Astrocyte (in vitro differentiated cells and primary cell): ENCODE results near the gene HYPK. TPM values are rescaled to one million over a fixed set of nuclear protein-coding genes. Genes with fewer than 3 reads are reported as not detected.
"Not testable (repeated sequence)": the region's sequence is repeated elsewhere in the genome, so short reads cannot be mapped to it uniquely, and the experiment has no call there.

ENCODE experiments used
- DNase-seq: peaks from one replicate; pipeline ENCODE4 v3.0.0-alpha.2; 2010; ENCODE audit warnings: low read depth
- FAIRE-seq: peaks from 2 replicates; lab custom pipeline; 2011; peaks lifted over from hg19 to GRCh38; lab: Jason Lieb, UNC
- H2AFZ ChIP-seq: 2 replicates; pipeline ENCODE4 v1.6.0; 2012; ENCODE audit warnings: low read depth, low read length, inconsistent platforms
- H3K27ac ChIP-seq: 2 replicates; pipeline ENCODE4 v1.5.1; 2011; ENCODE audit warnings: low read depth, low read length, inconsistent platforms
- H3K27me3 ChIP-seq: 2 replicates; pipeline ENCODE4 v1.6.0; 2011; ENCODE audit warnings: low read length, inconsistent platforms; ENCODE audit not compliant: insufficient read depth
- H3K36me3 ChIP-seq: 2 replicates; pipeline ENCODE4 v1.5.1; 2011; ENCODE audit warnings: low read length, inconsistent platforms; ENCODE audit not compliant: insufficient read depth
- H3K4me1 ChIP-seq: 2 replicates; pipeline ENCODE4 v1.5.1; 2011; ENCODE audit warnings: low read length, inconsistent platforms; ENCODE audit not compliant: insufficient read depth
- H3K4me2 ChIP-seq: 2 replicates; pipeline ENCODE4 v1.6.0; 2012; ENCODE audit warnings: low read length, inconsistent platforms
- H3K4me3 ChIP-seq: 2 replicates; pipeline ENCODE4 v1.5.1; 2011; ENCODE audit warnings: low read depth, mild to moderate bottlenecking, low read length, inconsistent platforms; ENCODE audit not compliant: insufficient read depth
- H3K79me2 ChIP-seq: 2 replicates; pipeline ENCODE4 v1.6.0; 2012; ENCODE audit warnings: mild to moderate bottlenecking, low read length, inconsistent platforms; ENCODE audit not compliant: insufficient read depth
- H3K9ac ChIP-seq: 2 replicates; pipeline ENCODE4 v1.6.0; 2012; ENCODE audit warnings: mild to moderate bottlenecking, low read length, inconsistent platforms
- H3K9me3 ChIP-seq: 2 replicates; pipeline ENCODE4 v1.5.1; 2012; ENCODE audit warnings: low read depth, mild to moderate bottlenecking, low read length, inconsistent platforms; ENCODE audit not compliant: insufficient read depth
- H4K20me1 ChIP-seq: 2 replicates; pipeline ENCODE4 v1.6.0; 2012; ENCODE audit warnings: low read length, inconsistent platforms; ENCODE audit not compliant: insufficient read depth
- H3K27ac Mint-ChIP-seq: one replicate; pipeline ENCODE4 v1.8.0; 2021; ENCODE audit warnings: mild to moderate bottlenecking, mixed read lengths; ENCODE audit not compliant: unreplicated experiment
- H3K27me3 Mint-ChIP-seq: one replicate; pipeline ENCODE4 v1.8.0; 2021; ENCODE audit warnings: low read depth, mixed read lengths; ENCODE audit not compliant: unreplicated experiment
- H3K36me3 Mint-ChIP-seq: one replicate; pipeline ENCODE4 v1.8.0; 2021; ENCODE audit warnings: low read depth, mixed read lengths; ENCODE audit not compliant: unreplicated experiment
- H3K4me1 Mint-ChIP-seq: one replicate; pipeline ENCODE4 v1.8.0; 2021; ENCODE audit warnings: low read depth, mixed read lengths; ENCODE audit not compliant: unreplicated experiment
- H3K4me3 Mint-ChIP-seq: one replicate; pipeline ENCODE4 v1.8.0; 2021; ENCODE audit warnings: mild to moderate bottlenecking, moderate library complexity, mixed read lengths; ENCODE audit not compliant: unreplicated experiment
- H3K9me3 Mint-ChIP-seq: one replicate; pipeline ENCODE4 v1.8.0; 2021; ENCODE audit warnings: mild to moderate bottlenecking, mixed read lengths; ENCODE audit not compliant: unreplicated experiment
- EZH2 ChIP-seq: IDR thresholded peaks from 2 replicates; pipeline ENCODE4 v1.6.1; 2012; ENCODE audit warnings: mild to moderate bottlenecking, low read length, inconsistent platforms; ENCODE audit not compliant: insufficient read depth
- total RNA-seq: library from RNA; stranded (reverse); gene quantifications from 2 replicates; pipeline ENCODE4 v1.2.1, GENCODE V29; 2021
- TF ChIP-seq, protein P1 (sequence below): IDR thresholded peaks from 2 replicates; pipeline ENCODE4 v1.5.1; 2011; ENCODE audit warnings: low read depth, mild to moderate bottlenecking, inconsistent platforms, low read length, moderate library complexity; ENCODE audit not compliant: insufficient read depth

HYPK gene
- total RNA-seq, 1 donor from 2014 or later: 15.7 TPM

DNA sequence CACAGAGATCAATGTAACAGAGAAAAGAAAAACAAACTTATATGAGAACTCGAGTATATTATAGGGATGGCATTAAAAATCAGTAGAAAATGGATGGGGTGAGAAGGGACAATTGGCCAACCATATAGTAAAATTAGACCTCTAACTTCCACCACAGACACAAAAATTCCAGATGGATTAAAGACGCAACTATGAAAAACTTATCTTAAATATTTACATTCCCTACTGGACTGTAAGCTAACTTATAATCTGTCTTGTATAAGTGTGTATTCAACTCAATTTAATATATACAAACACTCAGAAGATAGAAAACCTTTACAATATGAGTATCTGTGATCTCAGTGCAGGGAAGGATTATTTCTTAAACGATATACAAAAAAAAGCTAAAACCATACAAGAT lies 21.1 kb downstream of the HYPK start:
- Histone ChIP-seq H3K79me2 (peaks cover 69% of the 10 kb centered on the region), H3K27me3 (no peaks in the 10 kb centered on the region), H3K9me3 (no peaks in the 10 kb centered on the region), H3K27ac (no peak overlapping the region), H3K9ac (no peak overlapping the region), H4K20me1 (peaks cover 25% of the 10 kb centered on the region), H3K36me3 (peaks cover 10% of the 10 kb centered on the region), H2AFZ (no peak overlapping the region), H3K4me3 (no peak overlapping the region), H3K4me2 (peak overlapping the region; percentile 20), H3K4me1 (peaks cover 7% of the 10 kb centered on the region)
- FAIRE-seq: no peak
- peak overlapping the region; percentile 87 for H3K27ac Mint-ChIP-seq
- peaks cover 9% of the 10 kb centered on the region for H3K4me1 Mint-ChIP-seq
- TF ChIP-seq, protein P1, sequence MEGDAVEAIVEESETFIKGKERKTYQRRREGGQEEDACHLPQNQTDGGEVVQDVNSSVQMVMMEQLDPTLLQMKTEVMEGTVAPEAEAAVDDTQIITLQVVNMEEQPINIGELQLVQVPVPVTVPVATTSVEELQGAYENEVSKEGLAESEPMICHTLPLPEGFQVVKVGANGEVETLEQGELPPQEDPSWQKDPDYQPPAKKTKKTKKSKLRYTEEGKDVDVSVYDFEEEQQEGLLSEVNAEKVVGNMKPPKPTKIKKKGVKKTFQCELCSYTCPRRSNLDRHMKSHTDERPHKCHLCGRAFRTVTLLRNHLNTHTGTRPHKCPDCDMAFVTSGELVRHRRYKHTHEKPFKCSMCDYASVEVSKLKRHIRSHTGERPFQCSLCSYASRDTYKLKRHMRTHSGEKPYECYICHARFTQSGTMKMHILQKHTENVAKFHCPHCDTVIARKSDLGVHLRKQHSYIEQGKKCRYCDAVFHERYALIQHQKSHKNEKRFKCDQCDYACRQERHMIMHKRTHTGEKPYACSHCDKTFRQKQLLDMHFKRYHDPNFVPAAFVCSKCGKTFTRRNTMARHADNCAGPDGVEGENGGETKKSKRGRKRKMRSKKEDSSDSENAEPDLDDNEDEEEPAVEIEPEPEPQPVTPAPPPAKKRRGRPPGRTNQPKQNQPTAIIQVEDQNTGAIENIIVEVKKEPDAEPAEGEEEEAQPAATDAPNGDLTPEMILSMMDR: no peak
- TF ChIP-seq EZH2: no peak
- no peaks in the 10 kb centered on the region for H3K27me3 Mint-ChIP-seq
- H3K9me3 Mint-ChIP-seq: no peaks in the 10 kb centered on the region
- peak overlapping the region; percentile 68 for H3K4me3 Mint-ChIP-seq
- peaks cover 4% of the 10 kb centered on the region for H3K36me3 Mint-ChIP-seq
- DNase-seq: no peak

DNA sequence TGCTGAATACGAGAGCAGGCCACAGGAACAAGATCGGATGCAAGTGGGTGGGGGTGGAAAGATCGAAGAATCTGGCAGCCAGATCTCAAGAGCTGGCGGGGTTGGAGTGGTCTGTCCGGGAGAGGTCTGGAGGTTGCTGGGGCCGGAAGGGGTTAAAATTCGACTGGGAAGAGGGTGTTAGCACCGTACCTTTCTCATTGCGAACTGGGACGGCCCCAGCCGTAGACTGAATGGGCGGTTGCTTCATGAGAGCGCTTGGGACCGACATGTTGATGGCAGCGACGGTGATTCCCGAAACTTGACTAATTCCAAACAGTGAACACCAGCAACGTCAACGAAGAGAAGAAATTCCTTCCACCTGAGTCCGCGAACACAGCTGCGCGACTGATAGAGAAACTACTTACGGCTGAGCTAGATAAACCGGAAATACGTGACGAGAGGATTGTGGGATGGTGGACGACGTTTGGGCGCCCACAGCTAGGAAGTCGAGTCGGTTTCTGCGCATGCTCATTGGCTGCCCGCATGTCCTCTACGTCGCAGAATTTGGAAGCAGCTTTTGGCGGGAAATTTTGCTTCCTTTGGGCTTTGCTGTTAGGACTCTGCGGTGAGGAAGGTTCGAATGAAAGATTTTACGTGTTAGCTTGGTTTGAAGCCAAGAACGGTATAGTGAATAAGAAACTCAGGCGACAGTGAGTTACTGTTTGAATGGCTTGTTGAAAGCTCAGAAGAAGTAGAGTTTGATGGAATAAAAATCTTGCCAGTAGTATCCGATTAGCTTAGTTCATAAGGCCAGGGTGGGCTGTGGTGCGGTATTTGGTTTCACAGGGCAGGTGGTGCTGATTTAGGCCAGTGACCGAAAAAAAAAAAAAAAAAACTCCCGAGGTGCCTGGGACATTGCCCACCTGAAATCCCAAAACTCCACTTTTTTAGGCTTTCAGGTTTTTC lies 24.2 kb downstream of the HYPK start, which contains the start of gene MFAP1:
Gene MFAP1, minus strand, starts transcription at position 389 of the 945 bp plus-strand sequence. Its CDS starts 121 bp downstream, at position 268.
- Histone ChIP-seq H3K27me3 (no peaks in the 10 kb centered on the region), H3K9me3 (no peaks in the 10 kb centered on the region), H3K36me3 (no peaks in the 10 kb centered on the region), H3K79me2 (peaks cover 56% of the 10 kb centered on the region), H2AFZ (peak within 1 kb of the TSS; percentile 65), H3K4me1 (peaks cover 12% of the 10 kb centered on the region), H3K4me2 (peak within 1 kb of the TSS; percentile 89), H3K27ac (peak within 1 kb of the TSS; percentile 97), H4K20me1 (peaks cover 10% of the 10 kb centered on the region), H3K9ac (peak within 1 kb of the TSS; percentile 99), H3K4me3 (peak within 1 kb of the TSS; percentile 96)
- no peak for TF ChIP-seq EZH2
- TF ChIP-seq, protein P1: no peak
- no peaks in the 10 kb centered on the region for H3K9me3 Mint-ChIP-seq
- H3K4me3 Mint-ChIP-seq: peak within 1 kb of the TSS; percentile 96
- FAIRE-seq (peak; percentile 89), DNase-seq (peak; percentile 97)
- peak within 1 kb of the TSS; percentile 94 for H3K27ac Mint-ChIP-seq
- peaks cover 2% of the 10 kb centered on the region for H3K36me3 Mint-ChIP-seq
- H3K27me3 Mint-ChIP-seq: no peaks in the 10 kb centered on the region
- peaks cover 9% of the 10 kb centered on the region for H3K4me1 Mint-ChIP-seq

DNA sequence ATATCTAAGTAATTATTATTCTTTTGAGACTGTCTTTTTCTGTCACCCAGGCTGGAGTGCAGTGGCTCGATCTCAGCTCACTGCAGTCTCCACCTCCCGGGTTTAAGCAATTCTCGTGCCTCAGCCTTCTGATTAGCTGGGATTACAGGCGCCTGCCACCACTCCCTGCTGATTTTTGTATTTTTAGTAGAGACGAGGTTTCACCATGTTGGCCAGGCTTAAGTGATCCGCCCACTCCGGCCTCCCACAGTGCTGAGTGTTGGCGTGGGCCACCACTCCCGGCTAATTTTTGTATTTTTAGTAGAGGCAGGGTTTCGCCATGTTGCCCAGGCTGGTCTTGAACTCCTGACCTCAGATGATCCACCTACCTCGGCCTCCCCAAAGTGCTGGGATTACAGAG lies 24.9 kb downstream of the HYPK start:
- H3K36me3 Mint-ChIP-seq, H3K9me3 ChIP-seq, H3K4me1 Mint-ChIP-seq, H3K4me3 ChIP-seq, H3K27ac ChIP-seq, H3K27me3 ChIP-seq, H3K27me3 Mint-ChIP-seq, H3K36me3 ChIP-seq, DNase-seq, H3K4me2 ChIP-seq, H3K9me3 Mint-ChIP-seq, H3K4me3 Mint-ChIP-seq, H2AFZ ChIP-seq, FAIRE-seq, H3K27ac Mint-ChIP-seq, H3K9ac ChIP-seq: not testable (repeated sequence)
- Histone ChIP-seq H3K79me2 (peaks cover 48% of the 10 kb centered on the region), H4K20me1 (peaks cover 10% of the 10 kb centered on the region), H3K4me1 (peaks cover 12% of the 10 kb centered on the region)
